ENCODE results near the gene FKBP1A. TPM values are rescaled to one million over a fixed set of nuclear protein-coding genes. Genes with fewer than 3 reads are reported as not detected.

Gene FKBP1A
- total RNA-seq, 1 donor from 2014 or later = 128 TPM

GRCh38 chr20:1431158-1431557, 38.3 kb upstream of the FKBP1A start:
- H3K4me1 Mint-ChIP-seq = peaks cover 38% of the 10 kb centered on the region
- peaks cover 2% of the 10 kb centered on the region for H3K27me3 Mint-ChIP-seq
- ChIA-PET POLR2A (no interaction called here), CTCF (no interaction called here)
- no peak overlapping the region for H3K27ac Mint-ChIP-seq
- no peaks in the 10 kb centered on the region for H3K9me3 Mint-ChIP-seq
- DNase-seq = no peak
- H3K4me3 Mint-ChIP-seq = no peak overlapping the region
- no peak for ATAC-seq (ENCODE audit: low read depth)
- H3K36me3 Mint-ChIP-seq (ENCODE audit: low read depth) = no peaks in the 10 kb centered on the region
- TF ChIP-seq CTCF (IDR thresholded peaks at IDR 0.05) = no peak
- intact Hi-C loops (cut with micrococcal nuclease) = no loop called here

GRCh38 chr20:1430004-1430451, 37.2 kb upstream of the FKBP1A start:
- peaks cover 28% of the 10 kb centered on the region for H3K4me1 Mint-ChIP-seq
- intact Hi-C loops (cut with micrococcal nuclease) = no loop called here
- CTCF ChIA-PET = no interaction called here

GRCh38 chr20:1429143-1429728, 36.4 kb upstream of the FKBP1A start:
- no peaks in the 10 kb centered on the region for H3K9me3 Mint-ChIP-seq
- POLR2A ChIA-PET = no interaction called here
- H3K36me3 Mint-ChIP-seq (ENCODE audit: low read depth) = no peaks in the 10 kb centered on the region
- ATAC-seq (ENCODE audit: low read depth) (no peak), DNase-seq (no peak)
- no peak overlapping the region for H3K27ac Mint-ChIP-seq
- TF ChIP-seq CTCF (IDR thresholded peaks at IDR 0.05) = no peak
- H3K27me3 Mint-ChIP-seq = peaks cover 2% of the 10 kb centered on the region
- intact Hi-C loops (cut with micrococcal nuclease) = no loop called here
- H3K4me1 Mint-ChIP-seq = peaks cover 20% of the 10 kb centered on the region
- CTCF ChIA-PET = no interaction called here
- H3K4me3 Mint-ChIP-seq = no peak overlapping the region

More at GRCh38 chr20:1430004-1430451, 37.2 kb upstream of the FKBP1A start:
- POLR2A ChIA-PET = no interaction called here
- H3K36me3 Mint-ChIP-seq (ENCODE audit: low read depth) = no peaks in the 10 kb centered on the region
- ATAC-seq (ENCODE audit: low read depth) = no peak
- H3K27me3 Mint-ChIP-seq = peaks cover 2% of the 10 kb centered on the region
- no peak for DNase-seq
- TF ChIP-seq CTCF (IDR thresholded peaks at IDR 0.05) = no peak
- no peaks in the 10 kb centered on the region for H3K9me3 Mint-ChIP-seq
- no peak overlapping the region for H3K27ac Mint-ChIP-seq
- no peak overlapping the region for H3K4me3 Mint-ChIP-seq

GRCh38 chr20:1427457-1428054, 34.7 kb upstream of the FKBP1A start:
- intact Hi-C loops (cut with micrococcal nuclease) = no loop called here

More at GRCh38 chr20:1427457-1428054, 34.7 kb upstream of the FKBP1A start:
- H3K9me3 Mint-ChIP-seq = no peaks in the 10 kb centered on the region
- H3K36me3 Mint-ChIP-seq (ENCODE audit: low read depth) = no peaks in the 10 kb centered on the region
- TF ChIP-seq CTCF (IDR thresholded peaks at IDR 0.05) = no peak
- DNase-seq (no peak), ATAC-seq (ENCODE audit: low read depth) (no peak)
- ChIA-PET CTCF (interaction anchor here (2.2 kb wide), 1 partner anchor 9 kb away, joined by 8 read pairs; no protein-coding TSS in a partner anchor), POLR2A (no interaction called here)
- no peak overlapping the region for H3K27ac Mint-ChIP-seq
- no peak overlapping the region for H3K4me3 Mint-ChIP-seq
- peaks cover 14% of the 10 kb centered on the region for H3K4me1 Mint-ChIP-seq
- H3K27me3 Mint-ChIP-seq = peaks cover 2% of the 10 kb centered on the region

Data from activated B cell treated with CpG ODN at 0.5 μM for 24 hours (primary cell).